ACC112 (cell line): ENCODE results near the gene KRTAP5-3.

Source experiments
- H2AFZ ChIP-seq: fragments of 200-600 bp; sonication (generic); one replicate; pipeline ENCODE4 v1.6.0; 2017; ENCODE audit warnings: antibody characterized with exemption, low read length; ENCODE audit not compliant: unreplicated experiment
- H3K27ac ChIP-seq: fragments of 200-600 bp; sonication (generic); 2 replicates; pipeline ENCODE4 v1.5.1; 2014; ENCODE audit warnings: low read depth, mild to moderate bottlenecking, antibody characterized with exemption, low read length, moderate library complexity
- H3K27me3 ChIP-seq: fragments of 200-600 bp; sonication (generic); 2 replicates; pipeline ENCODE4 v1.6.1; 2014; ENCODE audit warnings: mild to moderate bottlenecking, antibody characterized with exemption, low read length, moderate library complexity, mixed read lengths; ENCODE audit not compliant: insufficient read depth
- H3K36me3 ChIP-seq: fragments of 200-600 bp; sonication (generic); 2 replicates; pipeline ENCODE4 v1.6.1; 2016; ENCODE audit warnings: mild to moderate bottlenecking, antibody characterized with exemption, low read length, moderate library complexity, mixed read lengths; ENCODE audit not compliant: insufficient read depth
- H3K4me1 ChIP-seq: fragments of 200-600 bp; sonication (generic); one replicate; pipeline ENCODE4 v1.6.1; 2016; ENCODE audit warnings: low read length, mixed read lengths; ENCODE audit not compliant: insufficient read depth, unreplicated experiment, control insufficient read depth
- H3K4me3 ChIP-seq: fragments of 200-600 bp; sonication (generic); 2 replicates; pipeline ENCODE4 v1.5.1; 2014; ENCODE audit warnings: mild to moderate bottlenecking, low read depth, low read length
- H3K79me2 ChIP-seq: fragments of 200-600 bp; sonication (generic); one replicate; pipeline ENCODE4 v1.6.0; 2016; ENCODE audit warnings: low read length; ENCODE audit not compliant: control insufficient read depth, unreplicated experiment, insufficient read depth

Gene KRTAP5-3

GRCh38 chr11:1563697-1564534 lies 44.3 kb downstream of the KRTAP5-3 start:
- Histone ChIP-seq H3K27ac (no peak overlapping the region), H3K4me1 (peaks cover 8% of the 10 kb centered on the region), H3K36me3 (no peaks in the 10 kb centered on the region), H3K27me3 (no peaks in the 10 kb centered on the region; the same call in 1 of the 2 replicates), H2AFZ (no peak overlapping the region), H3K79me2 (no peaks in the 10 kb centered on the region), H3K4me3 (no peak overlapping the region)

GRCh38 chr11:1563149-1563638 lies 45.1 kb downstream of the KRTAP5-3 start:
- Histone ChIP-seq H3K79me2 (no peaks in the 10 kb centered on the region), H3K4me3 (no peak overlapping the region), H2AFZ (no peak overlapping the region), H3K36me3 (no peaks in the 10 kb centered on the region), H3K27me3 (no peaks in the 10 kb centered on the region; the same call in 1 of the 2 replicates), H3K27ac (no peak overlapping the region), H3K4me1 (peaks cover 15% of the 10 kb centered on the region)

GRCh38 chr11:1562469-1563148 lies 45.7 kb downstream of the KRTAP5-3 start:
- no peaks in the 10 kb centered on the region for H3K79me2 ChIP-seq
- H3K27ac ChIP-seq = no peak overlapping the region
- H2AFZ ChIP-seq = no peak overlapping the region
- H3K36me3 ChIP-seq = no peaks in the 10 kb centered on the region
- no peak overlapping the region for H3K4me3 ChIP-seq
- H3K4me1 ChIP-seq = peaks cover 16% of the 10 kb centered on the region
- H3K27me3 ChIP-seq = no peaks in the 10 kb centered on the region; the same call in 1 of the 2 replicates

GRCh38 chr11:1561955-1562354 lies 46.3 kb downstream of the KRTAP5-3 start:
- no peaks in the 10 kb centered on the region for H3K36me3 ChIP-seq
- no peak overlapping the region for H3K4me3 ChIP-seq
- H3K27ac ChIP-seq = no peak overlapping the region
- H3K79me2 ChIP-seq = no peaks in the 10 kb centered on the region
- no peak overlapping the region for H2AFZ ChIP-seq
- peaks cover 16% of the 10 kb centered on the region for H3K4me1 ChIP-seq
- no peaks in the 10 kb centered on the region for H3K27me3 ChIP-seq

GRCh38 chr11:1561266-1561665 lies 47.0 kb downstream of the KRTAP5-3 start:
- Histone ChIP-seq H3K27ac (no peak overlapping the region), H3K4me3 (no peak overlapping the region), H3K79me2 (no peaks in the 10 kb centered on the region), H3K36me3 (no peaks in the 10 kb centered on the region), H2AFZ (no peak overlapping the region), H3K27me3 (no peaks in the 10 kb centered on the region), H3K4me1 (peaks cover 16% of the 10 kb centered on the region)

GRCh38 chr11:1560649-1561251 lies 47.5 kb downstream of the KRTAP5-3 start:
- H3K36me3 ChIP-seq = no peaks in the 10 kb centered on the region
- H3K4me1 ChIP-seq = peaks cover 16% of the 10 kb centered on the region
- no peak overlapping the region for H2AFZ ChIP-seq
- H3K79me2 ChIP-seq = no peaks in the 10 kb centered on the region
- no peaks in the 10 kb centered on the region for H3K27me3 ChIP-seq
- no peak overlapping the region for H3K4me3 ChIP-seq
- no peak overlapping the region for H3K27ac ChIP-seq

- H3K27ac ChIP-seq = no peak overlapping the region
- H2AFZ ChIP-seq = no peak overlapping the region
- no peaks in the 10 kb centered on the region for H3K79me2 ChIP-seq
- H3K27me3 ChIP-seq = no peaks in the 10 kb centered on the region
- H3K4me3 ChIP-seq = no peak overlapping the region
- H3K4me1 ChIP-seq = peaks cover 16% of the 10 kb centered on the region
- no peaks in the 10 kb centered on the region for H3K36me3 ChIP-seq
Measured at GRCh38 chr11:1560002-1560648, 48.1 kb downstream of the KRTAP5-3 start.

- Histone ChIP-seq H3K36me3 (no peaks in the 10 kb centered on the region), H3K27me3 (no peaks in the 10 kb centered on the region), H2AFZ (peak overlapping the region; percentile 1), H3K27ac (no peak overlapping the region), H3K79me2 (no peaks in the 10 kb centered on the region), H3K4me3 (no peak overlapping the region), H3K4me1 (peaks cover 16% of the 10 kb centered on the region)
Measured at GRCh38 chr11:1559111-1559951, 48.9 kb downstream of the KRTAP5-3 start.

GRCh38 chr11:1558775-1559110 lies 49.5 kb downstream of the KRTAP5-3 start:
- H3K27me3 ChIP-seq = no peaks in the 10 kb centered on the region
- H3K27ac ChIP-seq = no peak overlapping the region
- H3K4me3 ChIP-seq = no peak overlapping the region
- peaks cover 16% of the 10 kb centered on the region for H3K4me1 ChIP-seq
- no peak overlapping the region for H2AFZ ChIP-seq
- no peaks in the 10 kb centered on the region for H3K36me3 ChIP-seq
- H3K79me2 ChIP-seq = no peaks in the 10 kb centered on the region
